Measurements from ENCODE around the gene EVI5. TPM values are rescaled to one million over a fixed set of nuclear protein-coding genes. Genes with fewer than 3 reads are reported as not detected.

The EVI5 gene
- total RNA-seq = 24.6 and 27.6 TPM in 2 replicates

GRCh38 chr1:92784639-92785500 lies at the start of gene EVI5:
TSS of gene EVI5 (minus strand) at chr1:92785108. CDS start at chr1:92736546, 48,562 bp downstream.

GRCh38 chr1:92831762-92832536 lies 47.0 kb upstream of the EVI5 start, which contains the start of gene RPL5:
TSS of gene RPL5 (plus strand) at chr1:92832040. CDS start at chr1:92832115, 75 bp downstream.

GRCh38 chr1:92486251-92487077 lies 298.4 kb downstream of the EVI5 start, which contains the start of gene GFI1:
TSS of gene GFI1 (minus strand) at chr1:92486925. CDS start at chr1:92483487, 3,438 bp downstream.

Other genes with a start within 250 kb of the EVI5 start
- gene RPL5, start 46.9 kb upstream of the EVI5 start, total RNA-seq = 1,322 and 1,707 TPM in 2 replicates
- gene DIPK1A, start 176.4 kb upstream of the EVI5 start, total RNA-seq = 0.17 and 0.33 TPM in 2 replicates